ENCODE measurements around the gene ARNT2. TPM values are rescaled to one million over a fixed set of nuclear protein-coding genes. Genes with fewer than 3 reads are reported as not detected.

The ARNT2 gene
- total RNA-seq, 1 experiment from 2014 or later: 3.6 TPM

- intact Hi-C loops (cut with micrococcal nuclease; ENCODE audit: unreplicated experiment): no loop called here
- no peak for DNase-seq
- H3K4me1 Mint-ChIP-seq (ENCODE audit: low read depth, unreplicated experiment): peaks cover 7% of the 10 kb centered on the region
- no TSS peak for BruUV-seq (replicated peaks)
- no peaks in the 10 kb centered on the region for H3K9me3 Mint-ChIP-seq (ENCODE audit: low read depth, unreplicated experiment)
- no peak for TF ChIP-seq CTCF (IDR thresholded peaks at IDR 0.05; ENCODE audit: unreplicated experiment)
- CTCF ChIA-PET: interaction anchor here (1.4 kb wide), 1 partner anchor 213 kb away, joined by 4 read pairs; no protein-coding TSS in a partner anchor
- no peaks in the 10 kb centered on the region for H3K36me3 Mint-ChIP-seq (ENCODE audit: insufficient read depth, unreplicated experiment)
- H3K4me3 Mint-ChIP-seq (ENCODE audit: low read depth, unreplicated experiment): no peak overlapping the region
- no peak overlapping the region for H3K27ac Mint-ChIP-seq (ENCODE audit: unreplicated experiment)
- H3K27me3 Mint-ChIP-seq (ENCODE audit: unreplicated experiment): peaks cover 16% of the 10 kb centered on the region
These were observed 159.3 kb downstream of the ARNT2 start for GRCh38 chr15:80563372-80563997.

- Mint-ChIP-seq H3K27me3 (ENCODE audit: unreplicated experiment) (peaks cover 16% of the 10 kb centered on the region), H3K27ac (ENCODE audit: unreplicated experiment) (no peak overlapping the region), H3K9me3 (ENCODE audit: low read depth, unreplicated experiment) (no peaks in the 10 kb centered on the region), H3K36me3 (ENCODE audit: insufficient read depth, unreplicated experiment) (no peaks in the 10 kb centered on the region), H3K4me1 (ENCODE audit: low read depth, unreplicated experiment) (peaks cover 7% of the 10 kb centered on the region), H3K4me3 (ENCODE audit: low read depth, unreplicated experiment) (no peak overlapping the region)
- TF ChIP-seq CTCF (IDR thresholded peaks at IDR 0.05; ENCODE audit: unreplicated experiment): no peak
- no TSS peak for BruUV-seq (replicated peaks)
- intact Hi-C loops (cut with micrococcal nuclease; ENCODE audit: unreplicated experiment): no loop called here
- CTCF ChIA-PET: no interaction called here
- DNase-seq: no peak
These were observed 159.9 kb downstream of the ARNT2 start for GRCh38 chr15:80564056-80564455.

GRCh38 chr15:80565398-80565797 is 161.2 kb downstream of the ARNT2 start:
- DNase-seq: no peak
- no peaks in the 10 kb centered on the region for H3K9me3 Mint-ChIP-seq (ENCODE audit: low read depth, unreplicated experiment)
- no peak for TF ChIP-seq CTCF (IDR thresholded peaks at IDR 0.05; ENCODE audit: unreplicated experiment)
- no peak overlapping the region for H3K27ac Mint-ChIP-seq (ENCODE audit: unreplicated experiment)
- peaks cover 7% of the 10 kb centered on the region for H3K4me1 Mint-ChIP-seq (ENCODE audit: low read depth, unreplicated experiment)
- BruUV-seq (replicated peaks): no TSS peak
- no peaks in the 10 kb centered on the region for H3K36me3 Mint-ChIP-seq (ENCODE audit: insufficient read depth, unreplicated experiment)
- intact Hi-C loops (cut with micrococcal nuclease; ENCODE audit: unreplicated experiment): loop anchor here (5.0 kb wide), 2 partner anchors 97 to 132 kb away; partner anchors contain the start of gene ABHD17C
- H3K4me3 Mint-ChIP-seq (ENCODE audit: low read depth, unreplicated experiment): no peak overlapping the region
- peaks cover 16% of the 10 kb centered on the region for H3K27me3 Mint-ChIP-seq (ENCODE audit: unreplicated experiment)
- CTCF ChIA-PET: interaction anchor here (0.9 to 3.9 kb wide), 2 partner anchors 212 to 405 kb away, joined by 3 to 151 read pairs; partner anchors contain the start of gene CEMIP

DNA sequence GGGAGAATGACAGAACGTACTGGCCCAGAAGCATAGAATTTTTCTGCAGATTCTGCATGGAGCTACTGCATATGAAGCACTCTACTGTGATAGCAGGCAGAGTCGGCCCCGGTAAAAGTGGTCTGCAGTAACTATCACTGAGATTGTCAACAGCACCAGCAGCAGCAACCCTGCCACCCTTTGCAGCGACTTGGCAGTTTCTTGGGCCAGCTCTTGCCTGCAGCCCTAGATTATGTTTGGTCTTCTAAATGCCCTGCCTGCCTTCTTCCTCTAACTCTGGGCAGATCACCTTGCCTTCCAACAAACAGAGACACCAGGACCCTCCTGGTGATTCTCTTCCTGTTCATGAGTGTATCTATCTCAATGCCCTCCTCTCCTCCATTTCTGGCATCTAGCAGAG is 161.8 kb downstream of the ARNT2 start:
- no TSS peak for BruUV-seq (replicated peaks)
- CTCF ChIA-PET: interaction anchor here (0.9 to 3.9 kb wide), 2 partner anchors 212 to 404 kb away, joined by 3 to 151 read pairs; partner anchors contain the start of gene CEMIP
- Mint-ChIP-seq H3K27me3 (ENCODE audit: unreplicated experiment) (peaks cover 16% of the 10 kb centered on the region), H3K9me3 (ENCODE audit: low read depth, unreplicated experiment) (no peaks in the 10 kb centered on the region), H3K4me3 (ENCODE audit: low read depth, unreplicated experiment) (no peak overlapping the region), H3K36me3 (ENCODE audit: insufficient read depth, unreplicated experiment) (no peaks in the 10 kb centered on the region), H3K27ac (ENCODE audit: unreplicated experiment) (no peak overlapping the region), H3K4me1 (ENCODE audit: low read depth, unreplicated experiment) (peaks cover 7% of the 10 kb centered on the region)
- no peak for DNase-seq
- intact Hi-C loops (cut with micrococcal nuclease; ENCODE audit: unreplicated experiment): loop anchor here (2.0 to 5.0 kb wide), 4 partner anchors 51 to 291 kb away; partner anchors contain the start of gene ABHD17C
- TF ChIP-seq CTCF (IDR thresholded peaks at IDR 0.05; ENCODE audit: unreplicated experiment): no peak

Data from Calu3 (cell line).